Mesenchymal stem cell (in vitro differentiated cells and primary cell): ENCODE measurements around the gene GNA14.

Experiments used
- DNase-seq: peaks from one replicate; pipeline ENCODE4 v3.0.0-alpha.2; 2013
- H2AFZ ChIP-seq: one replicate; pipeline ENCODE4 v1.6.1; 2013; ENCODE audit warnings: low read depth, mild to moderate bottlenecking, control low read depth, inconsistent platforms, low read length, moderate library complexity
- H2AK5ac ChIP-seq: 2 replicates; pipeline ENCODE4 v1.6.1; 2013; ENCODE audit warnings: low read length, moderate library complexity, mild to moderate bottlenecking, inconsistent platforms; ENCODE audit not compliant: severe bottlenecking
- H2BK120ac ChIP-seq: one replicate; pipeline ENCODE4 v1.6.1; 2013; ENCODE audit warnings: low read depth, mild to moderate bottlenecking, inconsistent platforms, low read length, moderate library complexity
- H2BK12ac ChIP-seq, 2 experiments: one replicate each; pipeline ENCODE4 v1.6.1; 2013; ENCODE audit warnings: inconsistent platforms in 2 of 2, low read length in 2 of 2, mild to moderate bottlenecking in 2 of 2, moderate library complexity in 2 of 2, control low read depth in 1 of 2
- H2BK15ac ChIP-seq: one replicate; pipeline ENCODE4 v1.6.1; 2013; ENCODE audit warnings: mild to moderate bottlenecking, low read depth, inconsistent platforms; ENCODE audit not compliant: poor library complexity, severe bottlenecking
- H2BK5ac ChIP-seq: 2 replicates; pipeline ENCODE4 v1.6.1; 2013; ENCODE audit warnings: low read depth, mild to moderate bottlenecking, low read length, control low read depth, inconsistent platforms; ENCODE audit not compliant: poor library complexity, severe bottlenecking
- H3K14ac ChIP-seq, 2 experiments: one replicate each; pipeline ENCODE4 v1.6.1; 2013; ENCODE audit warnings: inconsistent platforms in 2 of 2, low read length in 2 of 2, control low read depth in 1 of 2, mild to moderate bottlenecking in 1 of 2, moderate library complexity in 1 of 2
- H3K18ac ChIP-seq, 2 experiments: one replicate each; pipeline ENCODE4 v1.6.1; 2013; ENCODE audit warnings: inconsistent platforms in 2 of 2, low read length in 2 of 2, control low read depth in 1 of 2, low read depth in 1 of 2, mild to moderate bottlenecking in 1 of 2
- H3K23ac ChIP-seq, 2 experiments: one replicate each; pipeline ENCODE4 v1.6.1; 2013; ENCODE audit warnings: inconsistent platforms in 2 of 2, low read length in 2 of 2, mild to moderate bottlenecking in 2 of 2, moderate library complexity in 2 of 2, control low read depth in 1 of 2
- H3K27ac ChIP-seq: 2 replicates; pipeline ENCODE4 v1.5.1; 2013; ENCODE audit warnings: mild to moderate bottlenecking, moderate library complexity, low read length, control low read depth, inconsistent platforms; ENCODE audit not compliant: poor library complexity, severe bottlenecking
- H3K27me3 ChIP-seq, 2 experiments: 2 replicates each; pipeline versions ENCODE4 v1.6.1 to v1.7.0; 2013; ENCODE audit warnings: low read length in 2 of 2, mild to moderate bottlenecking in 2 of 2, moderate library complexity in 2 of 2, control low read depth in 1 of 2, inconsistent platforms in 1 of 2; ENCODE audit not compliant: control insufficient read depth in 1 of 2, insufficient read depth in 1 of 2
- H3K36me3 ChIP-seq, 2 experiments: 2 replicates each; pipeline versions ENCODE4 v1.6.1 to v1.7.0; 2013; ENCODE audit warnings: low read length in 2 of 2, control low read depth in 1 of 2, inconsistent platforms in 1 of 2, low read depth in 1 of 2, mild to moderate bottlenecking in 1 of 2; ENCODE audit not compliant: insufficient read depth in 2 of 2, control insufficient read depth in 1 of 2
- H3K4ac ChIP-seq, 2 experiments: one replicate each; pipeline ENCODE4 v1.6.1; 2013; ENCODE audit warnings: inconsistent platforms in 2 of 2, low read length in 2 of 2, mild to moderate bottlenecking in 2 of 2, moderate library complexity in 2 of 2, control low read depth in 1 of 2, low read depth in 1 of 2
- H3K4me1 ChIP-seq: 2 replicates; pipeline ENCODE4 v1.6.1; 2013; ENCODE audit warnings: low read depth, low read length, control low read depth; ENCODE audit not compliant: control insufficient read depth, insufficient read depth
- H3K4me2 ChIP-seq: 2 replicates; pipeline ENCODE4 v1.6.1; 2013; ENCODE audit warnings: low read length, mild to moderate bottlenecking, inconsistent platforms; ENCODE audit not compliant: poor library complexity, severe bottlenecking
- H3K4me3 ChIP-seq, 2 experiments: 2 replicates each; pipeline versions ENCODE4 v1.5.1 to v1.7.0; 2013; ENCODE audit warnings: low read length in 2 of 2, mild to moderate bottlenecking in 2 of 2, control low read depth in 1 of 2, low read depth in 1 of 2; ENCODE audit not compliant: insufficient read depth in 1 of 2
- H3K79me1 ChIP-seq: replicated peaks from 2 replicates; pipeline ENCODE4 v1.6.1; 2013; ENCODE audit warnings: mild to moderate bottlenecking, control low read depth, low read length, inconsistent platforms; ENCODE audit not compliant: poor library complexity, severe bottlenecking
- H3K9ac ChIP-seq: 2 replicates; pipeline ENCODE4 v1.7.0; 2013; ENCODE audit warnings: mild to moderate bottlenecking, low read length, moderate library complexity
- H3K9me3 ChIP-seq: 2 replicates; pipeline ENCODE4 v1.7.0; 2013; ENCODE audit warnings: mild to moderate bottlenecking, low read length; ENCODE audit not compliant: control insufficient read depth
- H4K8ac ChIP-seq: one replicate; pipeline ENCODE4 v1.6.1; 2013; ENCODE audit warnings: inconsistent platforms, mild to moderate bottlenecking, low read length, moderate library complexity
- H4K91ac ChIP-seq: one replicate; pipeline ENCODE4 v1.6.1; 2013; ENCODE audit warnings: mild to moderate bottlenecking, low read length, inconsistent platforms
- WGBS: methylation state at CpG from one replicate; pipeline ENCODE4 v1.1.7; 2013; ENCODE audit warnings: mixed read lengths; 5-methylcytosine and 5-hydroxymethylcytosine counted together

GNA14 gene

GRCh38 chr9:77435688-77436087 lies 212.4 kb downstream of the GNA14 start:
- Histone ChIP-seq H3K9me3 (no peaks in the 10 kb centered on the region), H2BK5ac (no peak overlapping the region), H3K4me2 (no peak overlapping the region), H3K4ac (no peak overlapping the region), H4K8ac (no peak overlapping the region), H3K9ac (no peak overlapping the region), H2AK5ac (no peak overlapping the region), H2AFZ (no peak overlapping the region), H3K27me3 (no peaks in the 10 kb centered on the region), H2BK15ac (no peak overlapping the region), H2BK120ac (no peak overlapping the region), H3K23ac (no peak overlapping the region), H3K36me3 (no peaks in the 10 kb centered on the region), H3K4me1 (peaks cover 8% of the 10 kb centered on the region), H3K79me1 (no peaks in the 10 kb centered on the region), H3K14ac (no peak overlapping the region), H3K27ac (no peak overlapping the region), H2BK12ac (no peak overlapping the region), H3K4me3 (no peak overlapping the region), H3K18ac (no peak overlapping the region), H4K91ac (no peak overlapping the region)
- no peak for DNase-seq
- WGBS: 55% methylated on average over 3 of the region's 3 CpGs

GRCh38 chr9:77435277-77435676 lies 212.8 kb downstream of the GNA14 start:
- H3K79me1 ChIP-seq: no peaks in the 10 kb centered on the region
- WGBS: 100% methylated on average over 2 of the region's 4 CpGs

GRCh38 chr9:77433675-77434445 lies 214.3 kb downstream of the GNA14 start:
- H4K8ac ChIP-seq: no peak overlapping the region
- 65% methylated on average over 21 of the region's 21 CpGs for WGBS
- H3K9ac ChIP-seq: no peak overlapping the region
- no peak overlapping the region for H2BK120ac ChIP-seq
- H3K36me3 ChIP-seq: no peaks in the 10 kb centered on the region
- H3K79me1 ChIP-seq: no peaks in the 10 kb centered on the region
- no peak overlapping the region for H3K4ac ChIP-seq
- H2AK5ac ChIP-seq: peak overlapping the region; percentile 30
- peaks cover 2% of the 10 kb centered on the region for H3K4me1 ChIP-seq
- H3K27me3 ChIP-seq: no peaks in the 10 kb centered on the region
- no peak overlapping the region for H2BK12ac ChIP-seq
- no peak overlapping the region for H3K23ac ChIP-seq
- no peak overlapping the region for H2AFZ ChIP-seq
- no peak overlapping the region for H3K4me2 ChIP-seq
- H3K9me3 ChIP-seq: no peaks in the 10 kb centered on the region
- no peak overlapping the region for H3K14ac ChIP-seq
- no peak overlapping the region for H3K27ac ChIP-seq
- no peak overlapping the region for H3K18ac ChIP-seq
- no peak overlapping the region for H3K4me3 ChIP-seq
- no peak overlapping the region for H2BK15ac ChIP-seq
- no peak overlapping the region for H2BK5ac ChIP-seq
- DNase-seq: peak; percentile 69
- no peak overlapping the region for H4K91ac ChIP-seq

More at GRCh38 chr9:77435277-77435676, 212.8 kb downstream of the GNA14 start:
- Histone ChIP-seq H3K23ac (no peak overlapping the region), H3K18ac (no peak overlapping the region), H3K27me3 (no peaks in the 10 kb centered on the region), H4K8ac (no peak overlapping the region), H2BK120ac (no peak overlapping the region), H3K4ac (no peak overlapping the region), H4K91ac (no peak overlapping the region), H3K9me3 (no peaks in the 10 kb centered on the region), H2BK12ac (no peak overlapping the region), H3K9ac (no peak overlapping the region), H2BK15ac (no peak overlapping the region), H3K4me2 (no peak overlapping the region), H2AK5ac (no peak overlapping the region), H2AFZ (no peak overlapping the region), H3K36me3 (no peaks in the 10 kb centered on the region), H3K4me1 (peaks cover 8% of the 10 kb centered on the region), H3K14ac (no peak overlapping the region), H3K27ac (no peak overlapping the region), H3K4me3 (no peak overlapping the region), H2BK5ac (no peak overlapping the region)
- no peak for DNase-seq

- H3K27ac ChIP-seq: no peak overlapping the region
- no peak overlapping the region for H2BK5ac ChIP-seq
- no peak overlapping the region for H2AK5ac ChIP-seq
- H3K23ac ChIP-seq: no peak overlapping the region
- H3K79me1 ChIP-seq: no peaks in the 10 kb centered on the region
- no peak overlapping the region for H2BK15ac ChIP-seq
- no peak overlapping the region for H2BK120ac ChIP-seq
- H4K91ac ChIP-seq: no peak overlapping the region
- H3K18ac ChIP-seq: no peak overlapping the region
- 93% methylated on average over 5 of the region's 6 CpGs for WGBS
- no peak overlapping the region for H3K4ac ChIP-seq
- no peaks in the 10 kb centered on the region for H3K27me3 ChIP-seq
- no peak overlapping the region for H2AFZ ChIP-seq
- no peak overlapping the region for H3K4me3 ChIP-seq
- no peak overlapping the region for H4K8ac ChIP-seq
- H3K9ac ChIP-seq: no peak overlapping the region
- H3K4me1 ChIP-seq: peaks cover 2% of the 10 kb centered on the region
- no peak for DNase-seq
- H2BK12ac ChIP-seq: no peak overlapping the region
- H3K4me2 ChIP-seq: no peak overlapping the region
- H3K36me3 ChIP-seq: no peaks in the 10 kb centered on the region
- no peaks in the 10 kb centered on the region for H3K9me3 ChIP-seq
- no peak overlapping the region for H3K14ac ChIP-seq
These were observed 216.1 kb downstream of the GNA14 start for GRCh38 chr9:77432053-77432452.
